Adrenal gland (tissue), 5 donors: Measurements from ENCODE around the gene RSPO1.

Experiments
- POLR2A ChIP-seq, 2 donors: fragments of 450-650 bp; IDR thresholded peaks; one replicate each; pipeline ENCODE4 v1.6.1; 2017; ENCODE audit warnings: antibody characterized with exemption in 2 of 2, mild to moderate bottlenecking in 2 of 2, moderate library complexity in 1 of 2
- TF ChIP-seq, protein P1 (sequence below), 6 experiments: fragments of 450-650 bp in 4 of 6; fragments of 200-600 bp in 2 of 6; sonication (generic) in 1 of 6; IDR thresholded peaks; 1 replicate in 5 of 6; 2 replicates in 1 of 6; pipeline versions ENCODE4 v1.5.1 to v1.8.0; 2016 to 2021; ENCODE audit warnings: antibody characterized with exemption in 6 of 6, mild to moderate bottlenecking in 2 of 6, moderate library complexity in 1 of 6
- donor health status: DM: no; HTN: no; CAD: no.

GRCh38 chr1:37567023-37567422 lies 67.7 kb downstream of the RSPO1 start:
- no peak for TF ChIP-seq POLR2A (IDR thresholded peaks at IDR 0.05)
- TF ChIP-seq, protein P1, sequence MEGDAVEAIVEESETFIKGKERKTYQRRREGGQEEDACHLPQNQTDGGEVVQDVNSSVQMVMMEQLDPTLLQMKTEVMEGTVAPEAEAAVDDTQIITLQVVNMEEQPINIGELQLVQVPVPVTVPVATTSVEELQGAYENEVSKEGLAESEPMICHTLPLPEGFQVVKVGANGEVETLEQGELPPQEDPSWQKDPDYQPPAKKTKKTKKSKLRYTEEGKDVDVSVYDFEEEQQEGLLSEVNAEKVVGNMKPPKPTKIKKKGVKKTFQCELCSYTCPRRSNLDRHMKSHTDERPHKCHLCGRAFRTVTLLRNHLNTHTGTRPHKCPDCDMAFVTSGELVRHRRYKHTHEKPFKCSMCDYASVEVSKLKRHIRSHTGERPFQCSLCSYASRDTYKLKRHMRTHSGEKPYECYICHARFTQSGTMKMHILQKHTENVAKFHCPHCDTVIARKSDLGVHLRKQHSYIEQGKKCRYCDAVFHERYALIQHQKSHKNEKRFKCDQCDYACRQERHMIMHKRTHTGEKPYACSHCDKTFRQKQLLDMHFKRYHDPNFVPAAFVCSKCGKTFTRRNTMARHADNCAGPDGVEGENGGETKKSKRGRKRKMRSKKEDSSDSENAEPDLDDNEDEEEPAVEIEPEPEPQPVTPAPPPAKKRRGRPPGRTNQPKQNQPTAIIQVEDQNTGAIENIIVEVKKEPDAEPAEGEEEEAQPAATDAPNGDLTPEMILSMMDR (IDR thresholded peaks at IDR 0.05), result no peak
